Activated T-helper 1 cell treated with Interleukin-2 at 50 U/mL for 16 hours (primary cell): Measurements from ENCODE around the gene COG5.
A peak's percentile ranks its signal among the peaks of the same experiment; 100 is the strongest.

Source experiments
- DNase-seq: peaks from one replicate; pipeline ENCODE4 v3.0.0-alpha.2; 2020; ENCODE audit warnings: low read depth

Gene COG5

DNA sequence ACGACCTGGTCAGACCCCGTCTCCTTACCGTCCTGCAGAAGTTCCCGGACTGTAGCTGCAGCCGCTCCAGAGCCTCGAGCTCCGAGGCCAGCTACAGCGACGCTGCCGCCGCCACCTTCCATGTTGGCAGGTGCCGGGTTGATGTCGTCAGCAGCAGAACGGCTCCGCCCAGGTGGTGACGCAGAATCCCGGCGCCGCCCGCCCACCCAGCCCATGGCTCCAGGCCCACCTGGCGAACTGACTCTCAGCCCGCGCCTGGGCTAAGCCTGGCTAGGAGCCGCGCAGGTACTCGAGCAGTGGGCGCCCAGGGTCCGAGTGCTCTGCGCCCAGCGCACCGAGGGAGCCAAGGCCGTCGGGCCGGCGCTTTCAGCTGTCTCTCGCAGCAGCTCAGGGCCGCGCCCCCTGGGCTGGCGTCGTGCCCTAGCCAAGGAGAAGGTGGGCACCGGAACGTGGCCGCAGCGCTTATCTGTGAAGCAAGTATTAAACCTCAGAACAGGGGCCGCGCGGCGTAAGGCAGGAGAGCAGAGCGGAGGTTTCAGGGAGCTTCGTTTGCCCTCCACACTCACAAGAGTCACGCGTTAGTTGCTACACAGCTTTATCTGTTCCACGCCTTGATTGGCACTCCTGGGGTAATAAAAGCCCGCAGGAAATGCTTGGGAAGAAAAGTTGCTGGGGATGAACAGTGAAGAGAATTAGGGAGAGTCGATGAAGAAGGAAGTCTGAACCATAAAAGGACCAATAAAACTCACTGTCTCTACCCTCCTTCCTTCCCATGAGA lies at the start of gene COG5, which contains the start of gene DUS4L:
COG5 (minus strand) TSS at position 146 of the 778 bp plus-strand sequence; CDS start at position 122, 24 bp downstream.
DUS4L (plus strand) TSS at position 197 of the 778 bp plus-strand sequence. CDS start 3,100 bp downstream, outside the sequence.
- peak; percentile 71 for DNase-seq

DNA sequence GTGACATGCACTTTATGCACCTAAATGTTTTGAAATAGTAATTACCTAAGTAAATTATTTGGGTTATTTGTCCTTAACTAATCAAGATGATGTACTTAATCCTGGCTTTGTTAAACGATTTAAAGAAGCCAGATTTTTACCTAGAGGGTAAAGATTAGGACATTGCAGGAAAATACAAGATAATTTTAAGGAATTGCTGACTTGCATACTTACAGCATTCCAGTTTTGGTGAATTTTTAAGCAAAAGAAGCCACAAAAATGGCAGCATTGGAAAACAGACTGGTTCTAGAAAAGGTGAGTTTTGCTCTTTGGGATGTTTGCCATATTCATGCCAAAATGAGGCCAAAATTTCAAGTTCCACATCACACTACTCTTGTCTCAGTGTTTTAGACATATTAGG lies 49.7 kb upstream of the COG5 start:
- DNase-seq, result no peak

DNA sequence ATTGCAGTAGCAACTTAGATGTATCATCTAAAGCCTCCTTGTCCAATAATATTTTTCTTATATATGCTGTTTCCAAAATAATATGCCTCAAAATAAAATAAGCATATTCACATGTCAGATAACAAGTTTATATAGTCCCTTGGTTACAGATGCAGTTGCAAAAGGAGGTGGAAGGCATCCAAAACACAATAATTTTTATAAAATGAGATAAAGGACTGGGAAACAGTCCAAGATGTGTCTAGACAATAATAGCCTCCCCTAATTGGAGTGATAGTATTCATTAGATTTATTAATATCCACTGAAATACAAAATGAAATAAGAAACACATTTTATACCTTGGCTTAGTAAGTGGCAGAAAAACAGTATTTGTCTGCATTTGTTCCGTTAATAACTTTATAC lies 46.6 kb upstream of the COG5 start:
- DNase-seq, result no peak

DNA sequence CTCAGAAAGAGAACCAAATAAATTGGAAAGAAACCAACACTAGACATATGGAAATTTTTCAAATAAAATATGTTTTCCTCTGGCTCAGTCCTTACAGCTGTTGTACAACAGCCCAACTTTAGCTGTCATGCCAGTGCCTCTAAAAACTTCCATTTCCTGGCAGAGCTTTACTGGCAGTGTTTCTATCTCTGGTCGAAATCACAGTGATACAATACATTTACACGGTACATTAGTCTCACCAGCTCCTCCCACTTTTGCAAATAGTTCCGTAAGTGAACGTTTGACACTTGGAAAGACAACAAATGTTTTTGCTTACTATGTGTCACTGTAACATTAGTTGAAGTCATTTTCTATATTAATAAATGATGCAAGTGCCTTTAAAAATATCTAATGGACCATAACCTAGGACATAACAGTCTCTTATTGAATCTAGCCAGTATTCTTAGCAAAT lies 46.1 kb upstream of the COG5 start:
- DNase-seq, result no peak

DNA sequence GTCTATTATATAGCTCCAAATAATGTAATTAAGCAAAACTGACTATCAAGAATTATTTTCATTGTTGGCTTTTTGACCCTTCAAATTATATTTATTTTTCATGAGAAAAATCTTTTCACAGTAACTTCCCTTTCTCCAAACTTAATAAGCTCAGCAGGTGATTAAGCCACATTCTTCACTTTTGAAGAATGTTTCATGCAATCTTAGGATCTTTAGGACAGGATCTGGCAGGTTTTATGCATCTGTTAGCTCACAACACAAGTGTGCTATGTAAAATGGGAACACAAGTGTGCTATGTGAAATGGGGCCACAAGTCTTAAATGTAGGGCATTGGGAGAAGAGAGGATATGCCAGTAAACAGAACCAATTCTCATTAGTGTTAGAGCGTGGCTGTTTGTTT lies 42.6 kb upstream of the COG5 start:
- DNase-seq, result no peak

DNA sequence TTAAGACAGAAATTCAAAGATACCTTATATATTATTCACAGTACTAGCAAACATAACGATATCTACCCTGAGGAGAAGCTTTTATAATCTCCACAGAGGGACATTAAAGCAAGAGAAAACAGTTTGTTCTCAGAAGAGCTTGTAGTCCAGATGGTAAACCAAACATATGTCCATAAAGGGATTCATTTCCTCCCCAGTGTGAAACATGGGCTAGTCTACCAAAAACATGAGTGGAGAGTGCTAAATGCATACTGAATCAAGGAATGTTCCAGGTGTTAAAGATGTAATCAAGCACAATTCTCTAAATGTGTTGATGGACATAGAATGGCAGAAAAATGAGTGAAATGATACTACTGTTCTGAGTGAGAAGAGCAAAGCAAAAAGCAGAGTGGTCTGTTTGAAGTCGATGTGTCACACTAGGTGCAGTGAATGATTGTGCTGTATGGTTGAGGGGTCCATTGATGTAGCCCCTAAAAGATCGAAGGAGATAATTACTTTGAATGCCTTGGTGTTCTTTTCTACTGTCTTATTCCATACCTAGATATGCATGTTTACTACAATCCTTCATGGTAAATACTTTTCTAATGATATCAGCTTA lies 41.6 kb upstream of the COG5 start:
- DNase-seq, result no peak

DNA sequence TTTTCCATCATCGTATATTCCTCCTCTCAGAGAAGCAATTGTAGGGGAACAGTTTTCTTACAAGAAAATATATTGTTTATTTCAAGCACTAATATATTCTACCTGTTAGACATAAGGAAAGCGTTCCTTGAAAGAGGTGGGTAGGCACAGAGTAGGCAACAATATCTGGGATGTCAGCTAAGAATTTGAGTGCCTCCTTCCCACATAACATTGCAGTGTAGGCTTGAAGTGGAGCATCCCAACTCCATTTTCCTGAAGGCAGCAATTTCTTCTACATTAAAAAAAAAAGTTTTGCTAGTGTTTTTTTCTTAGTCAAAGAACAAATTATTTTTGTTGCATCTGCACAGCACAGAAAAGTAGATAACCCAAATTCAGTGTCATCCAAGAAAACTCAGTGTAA lies 37.1 kb upstream of the COG5 start:
- no peak for DNase-seq

DNA sequence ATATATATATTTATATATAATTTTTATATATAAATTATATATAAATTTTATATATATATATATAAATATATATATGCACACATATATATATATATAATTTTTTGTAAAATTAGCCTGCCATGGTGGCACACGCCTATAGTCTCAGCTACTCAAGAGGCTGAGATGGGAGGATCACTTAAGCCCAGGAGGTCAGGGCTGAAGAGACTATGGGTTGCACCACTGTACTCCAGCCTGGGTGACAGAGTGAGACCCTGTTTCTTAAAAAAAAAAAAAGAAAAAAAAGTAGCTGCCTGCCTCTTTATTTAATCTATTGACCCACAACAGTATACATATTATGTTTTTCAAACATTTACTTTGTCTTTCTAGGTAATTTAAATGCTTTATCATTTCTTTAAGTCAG lies 35.5 kb upstream of the COG5 start:
- no peak for DNase-seq

DNA sequence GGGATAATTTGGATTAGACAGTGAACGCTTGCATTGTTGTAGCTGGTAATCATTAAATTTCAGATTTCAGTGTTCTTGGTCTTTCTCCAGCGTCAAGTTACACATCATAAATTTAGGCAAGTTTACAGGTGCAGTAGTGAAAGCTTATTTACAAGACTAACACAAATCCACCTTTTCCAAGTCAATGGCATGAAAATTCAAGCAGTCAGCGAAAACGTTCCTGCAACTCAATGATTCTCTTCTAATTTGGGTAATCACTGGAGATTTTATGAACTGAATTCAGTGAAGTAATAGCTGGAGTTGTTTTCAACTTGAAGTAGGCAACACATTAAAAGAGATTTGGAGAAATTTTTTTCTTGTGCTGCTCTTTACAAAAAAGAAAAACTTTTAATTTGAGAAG lies 34.2 kb upstream of the COG5 start:
- DNase-seq, result no peak

DNA sequence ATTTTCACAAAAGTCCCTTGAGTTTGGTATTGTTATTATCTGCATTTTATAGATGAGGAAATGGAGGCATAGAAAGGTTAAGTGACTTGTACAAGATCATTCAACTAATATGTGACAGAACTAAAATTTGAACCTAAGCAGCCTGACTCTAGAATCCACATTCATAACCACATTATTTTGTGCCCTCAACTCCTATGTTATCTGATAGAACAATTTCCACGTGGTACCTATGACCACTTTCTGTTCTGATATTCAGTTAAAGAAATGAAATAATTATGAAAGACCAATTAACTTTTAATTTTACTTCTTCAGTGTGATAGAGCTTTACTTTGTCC lies 33.8 kb upstream of the COG5 start:
- no peak for DNase-seq

DNA sequence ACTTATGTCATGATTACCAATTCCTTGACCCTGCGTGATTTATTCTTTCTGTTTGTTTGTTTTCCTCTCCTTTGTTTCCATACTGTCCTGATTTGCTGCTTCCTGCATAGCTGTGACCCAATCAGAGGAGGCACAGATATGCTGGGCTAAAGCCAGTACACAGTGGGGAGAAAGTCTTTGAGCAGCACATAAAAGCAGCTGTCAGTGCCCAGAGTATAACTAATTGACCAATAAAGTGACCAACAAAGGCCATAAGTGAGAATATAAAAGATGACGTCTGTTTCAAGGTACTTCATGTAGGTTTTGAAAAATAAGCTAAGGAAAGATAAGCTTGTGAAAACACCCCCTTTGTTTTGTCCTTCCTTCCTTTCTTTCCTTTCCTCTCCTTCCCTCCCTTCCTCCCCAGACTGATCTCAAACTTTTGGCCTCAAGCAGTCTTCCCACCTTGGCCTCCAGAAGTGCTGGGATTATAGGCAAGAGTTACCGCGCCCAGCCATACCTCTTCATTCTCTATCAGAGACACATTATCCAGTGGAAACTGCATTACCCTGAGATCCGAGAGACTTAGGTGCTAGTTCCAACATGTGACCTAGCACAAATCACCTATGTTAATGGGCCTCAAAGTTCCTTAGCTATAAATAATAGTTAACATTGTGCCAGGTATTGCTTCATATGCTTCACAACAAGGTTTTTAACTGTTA lies 33.3 kb upstream of the COG5 start:
- no peak for DNase-seq

DNA sequence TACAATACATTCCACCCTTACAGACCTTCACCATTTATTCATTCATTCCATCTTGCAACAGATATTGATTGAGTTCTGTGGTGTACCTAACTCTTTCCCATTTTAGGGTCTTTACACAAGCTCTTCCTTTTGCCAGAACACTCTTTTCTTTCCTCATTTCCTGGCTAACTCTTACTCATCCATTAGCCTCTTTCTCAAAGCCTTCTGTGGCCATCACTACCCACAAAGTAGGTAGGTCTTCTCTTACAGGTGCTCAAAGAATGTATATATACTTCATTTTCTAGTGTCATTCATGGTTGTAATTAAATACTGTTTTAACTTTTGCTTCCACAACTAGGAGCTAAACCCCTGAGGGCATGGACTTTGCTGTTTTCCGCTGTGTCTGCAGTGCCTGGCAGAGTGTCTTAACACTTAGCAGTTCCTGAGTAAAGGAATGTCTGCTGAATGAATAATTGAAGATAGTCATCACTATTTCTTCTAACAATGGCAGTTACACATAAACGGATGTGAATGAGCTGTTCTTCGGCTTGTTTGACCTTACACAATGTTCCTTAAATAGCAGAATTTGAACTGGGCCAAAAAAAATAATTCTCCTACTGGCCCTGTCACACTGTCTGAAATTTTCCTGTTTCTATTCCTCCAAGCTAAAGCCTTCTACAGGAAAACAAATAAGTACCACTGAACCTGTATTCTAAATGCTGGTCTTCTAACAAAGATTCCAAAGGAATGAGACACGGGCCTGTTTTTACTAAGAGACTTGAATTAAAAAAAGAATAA lies 31.4 kb upstream of the COG5 start:
- no peak for DNase-seq

DNA sequence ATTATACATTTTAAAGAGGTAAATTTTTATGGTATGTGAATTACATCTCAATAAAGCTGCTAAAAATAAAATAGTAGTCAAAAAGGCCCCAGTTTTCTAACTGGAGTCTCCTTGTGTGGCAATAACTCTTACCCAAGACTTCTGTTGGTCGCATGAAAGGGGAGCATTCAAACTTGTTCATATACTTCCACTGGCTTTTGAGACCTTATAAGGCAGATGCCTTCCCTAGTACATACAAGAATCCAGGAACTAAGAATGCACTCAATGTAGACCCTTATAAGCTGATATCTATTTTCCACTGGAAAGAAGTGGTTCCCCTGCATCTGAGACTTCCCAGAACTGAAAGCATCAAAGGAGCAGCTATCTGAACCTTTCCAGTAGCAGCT lies 29.3 kb upstream of the COG5 start:
- DNase-seq, result no peak

DNA sequence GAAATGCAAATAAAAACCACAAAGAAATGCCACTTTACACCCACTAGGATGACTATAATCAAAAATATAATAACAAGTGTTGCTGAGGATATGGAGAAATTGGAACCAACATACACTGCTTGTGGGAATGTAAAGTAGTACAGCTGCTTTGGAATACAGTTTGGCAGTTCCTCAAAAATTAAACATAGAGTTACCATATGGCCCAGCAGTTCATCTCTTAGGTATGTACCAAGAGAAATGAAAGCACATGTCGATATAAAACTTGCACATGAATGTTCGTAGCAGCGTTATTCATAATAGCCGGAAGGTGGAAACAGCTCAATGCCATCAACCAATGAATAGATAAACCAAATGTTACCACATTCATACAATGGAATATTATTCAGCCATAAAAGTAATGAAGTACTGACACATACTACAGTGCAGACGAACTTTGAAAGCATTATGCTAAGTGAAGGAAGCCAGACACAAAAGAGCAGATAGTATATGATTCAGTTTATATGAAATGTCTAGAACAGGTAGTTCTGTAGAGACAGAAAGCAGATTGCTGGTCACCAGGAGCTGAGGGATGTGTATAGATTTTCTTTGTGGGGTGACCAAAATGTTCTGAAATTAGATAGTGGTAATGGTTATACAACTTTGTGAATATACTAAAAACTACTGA lies 28.8 kb upstream of the COG5 start:
- DNase-seq, result no peak

DNA sequence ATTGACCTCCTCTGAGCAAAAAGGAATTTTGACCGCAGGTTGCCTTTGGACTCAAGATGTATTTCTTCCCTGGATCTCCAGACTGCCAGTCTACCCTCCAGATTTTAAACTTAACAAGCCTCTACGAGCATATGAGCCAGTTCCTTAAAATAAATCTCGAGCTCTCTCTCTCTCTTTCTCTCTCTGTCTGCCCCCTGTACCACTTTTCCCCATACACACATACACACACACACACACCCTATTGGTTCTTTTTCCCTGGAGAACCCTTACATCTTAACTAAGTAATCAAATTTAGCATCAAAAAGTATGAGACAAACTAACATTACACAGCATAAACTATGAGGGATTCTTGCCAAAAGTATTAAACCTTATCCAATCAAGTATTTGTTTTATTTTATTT lies 27.7 kb upstream of the COG5 start:
- DNase-seq, result no peak

DNA sequence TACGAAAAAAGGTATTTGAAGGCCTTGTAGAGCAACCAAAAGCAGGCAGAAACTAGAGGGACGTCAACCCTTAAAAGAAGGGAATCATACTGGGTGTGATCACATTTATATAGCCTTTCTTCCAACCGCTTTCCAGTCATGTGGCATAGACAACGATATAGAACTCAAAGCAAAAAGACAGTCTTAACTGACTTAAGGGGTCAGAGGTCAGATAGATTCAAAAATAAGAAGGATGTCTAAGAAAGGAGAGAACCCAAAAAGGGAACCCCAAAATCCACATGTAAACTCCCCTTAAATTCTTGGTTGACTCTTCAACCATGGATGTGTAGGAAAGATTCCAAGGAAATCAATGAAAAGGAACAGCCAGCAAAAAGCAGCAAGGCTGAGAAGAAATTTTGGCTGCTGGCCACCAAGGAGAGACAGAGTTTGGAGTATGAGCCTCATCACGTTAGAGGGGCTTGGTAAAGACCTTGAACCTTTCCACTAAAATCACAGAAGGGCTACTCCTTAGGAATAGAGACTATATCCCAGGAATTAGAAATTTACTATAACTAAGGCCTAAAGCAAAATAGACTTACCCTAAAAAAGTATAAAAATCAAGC lies 24.9 kb upstream of the COG5 start:
- no peak for DNase-seq

DNA sequence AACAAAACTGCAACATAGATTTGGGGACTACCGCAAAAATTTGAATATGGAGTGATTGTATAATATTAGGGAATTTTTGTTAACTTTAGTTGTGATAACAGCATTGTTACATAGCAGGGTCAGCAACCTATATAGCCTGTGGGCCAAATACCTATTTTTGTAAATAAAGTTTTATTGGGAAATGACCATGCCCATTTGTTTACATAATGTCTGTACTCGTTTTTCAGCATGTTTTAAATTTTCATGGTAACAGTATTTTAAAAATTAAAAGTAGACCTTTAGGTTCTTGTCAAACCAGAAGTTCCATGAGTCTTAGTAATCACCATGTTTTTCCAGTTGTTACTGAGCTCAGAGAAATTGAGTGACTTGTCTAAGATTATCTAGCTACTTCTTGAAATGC lies 21.0 kb upstream of the COG5 start:
- DNase-seq, result no peak

DNA sequence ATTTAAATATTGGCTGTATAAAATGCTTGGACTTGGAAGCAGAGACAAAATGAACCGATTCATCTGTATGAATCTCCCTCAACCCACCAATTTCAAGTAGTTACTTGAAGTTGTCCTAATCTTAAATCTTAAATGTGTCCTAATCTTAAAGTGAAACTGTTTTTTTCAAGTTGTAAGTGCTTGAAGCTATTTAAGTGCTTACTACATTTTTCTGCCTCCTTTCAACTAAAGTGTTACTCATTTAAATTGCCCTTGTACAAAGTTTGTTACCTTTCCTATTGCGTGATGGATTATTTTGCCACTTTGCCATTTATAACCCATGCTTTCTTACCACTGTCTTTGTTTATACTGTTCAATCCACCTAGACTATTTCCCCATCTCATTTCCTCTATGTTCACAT lies 19.2 kb upstream of the COG5 start:
- DNase-seq, result no peak

DNA sequence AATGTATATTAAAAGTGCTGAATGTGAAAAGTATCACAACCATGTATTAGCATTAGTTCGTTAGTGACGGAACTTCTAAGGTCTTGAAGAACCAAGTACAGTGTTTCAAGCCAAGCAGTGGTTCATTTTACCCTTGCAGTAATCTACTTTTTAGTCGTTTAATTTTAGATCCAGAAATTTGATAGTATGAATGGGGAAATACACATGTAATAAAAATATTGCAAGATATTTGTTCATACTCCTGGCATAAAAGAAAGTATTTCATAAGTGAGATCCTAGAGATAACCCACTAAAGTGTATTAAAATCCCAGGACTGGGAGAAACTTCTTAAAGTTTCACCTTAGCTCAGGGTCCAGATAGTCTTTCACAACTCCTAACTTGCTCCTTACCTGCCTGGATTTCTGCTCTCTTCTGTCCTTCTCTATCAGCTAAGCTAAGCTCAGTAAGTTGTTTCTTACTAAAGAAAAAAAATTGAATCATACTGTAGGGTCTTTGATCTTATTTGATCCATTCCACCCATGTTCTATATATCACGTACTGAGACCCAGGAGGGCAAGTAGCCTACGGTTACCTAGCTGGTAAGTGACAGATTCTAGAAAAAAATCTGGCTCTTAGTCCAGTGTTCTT lies 17.8 kb upstream of the COG5 start:
- no peak for DNase-seq

DNA sequence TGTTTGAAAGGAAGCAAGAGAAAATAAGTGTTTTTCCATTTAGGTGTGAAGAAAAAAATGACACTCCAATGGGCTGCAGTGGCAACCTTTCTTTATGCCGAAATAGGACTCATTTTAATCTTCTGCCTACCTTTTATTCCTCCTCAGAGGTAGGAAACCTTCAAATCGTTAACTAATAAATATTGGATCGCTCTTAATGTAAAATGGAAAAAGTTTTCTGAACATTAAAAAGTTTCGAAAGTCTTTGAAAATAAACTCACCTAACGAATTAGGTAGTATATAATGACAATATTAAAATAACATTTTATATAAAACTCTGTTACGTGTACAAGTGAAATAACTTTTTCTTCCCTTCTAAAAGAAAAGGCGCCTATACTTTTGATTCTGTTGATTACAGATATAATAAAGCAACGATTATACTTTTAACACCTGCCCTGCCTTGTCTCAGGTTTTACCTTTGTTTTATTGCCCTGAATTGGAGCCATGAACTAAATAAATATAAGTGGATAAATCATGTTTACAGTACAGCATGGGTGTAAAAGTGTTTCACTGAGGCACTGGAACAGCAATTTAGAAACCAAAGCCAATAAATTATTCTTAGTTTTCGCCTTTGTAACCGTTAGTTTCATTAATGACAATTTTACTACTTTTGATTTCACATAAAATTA lies 17.1 kb upstream of the COG5 start:
- no peak for DNase-seq
